DMS153 treated with DMSO at 0.1 percent for 48 hours (cell line): ENCODE data around the gene HSFX2.
"Not testable (repeated sequence)": the region's sequence is repeated elsewhere in the genome, so short reads cannot be mapped to it uniquely, and the experiment has no call there.

Experiments
- DNase-seq: peaks from one replicate; lab custom pipeline; 2025; ENCODE audit not compliant: unreplicated experiment; lab: John Stamatoyannopoulos, UW

Gene HSFX2

DNA sequence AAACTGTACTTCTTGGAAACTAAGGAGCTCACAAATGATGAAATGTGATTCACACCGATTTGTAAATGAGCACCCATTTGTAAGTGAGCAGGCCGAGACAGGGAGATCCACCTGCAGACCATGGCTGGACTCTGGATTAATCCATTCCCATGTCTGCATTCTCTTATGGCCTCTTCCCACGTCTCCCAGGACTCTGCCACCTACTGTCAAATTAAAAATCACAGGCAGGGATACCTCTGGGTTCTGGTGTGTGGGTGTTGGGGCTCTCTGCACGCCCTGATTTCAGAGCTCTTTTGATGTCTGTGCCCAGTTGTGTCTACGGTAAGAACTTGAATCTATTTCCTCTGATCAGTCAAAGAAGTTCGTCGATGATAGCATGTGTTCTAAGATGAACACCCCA lies 4.1 kb downstream of the HSFX2 start:
- not testable (repeated sequence) for DNase-seq

GRCh38 chrX:149587359-149587758 lies 7.8 kb downstream of the HSFX2 start, which contains the start of gene MAGEA9B:
MAGEA9B (minus strand) TSS chrX:149587459; CDS start chrX:149583179, 4,280 bp downstream.
- DNase-seq, result not testable (repeated sequence)

DNA sequence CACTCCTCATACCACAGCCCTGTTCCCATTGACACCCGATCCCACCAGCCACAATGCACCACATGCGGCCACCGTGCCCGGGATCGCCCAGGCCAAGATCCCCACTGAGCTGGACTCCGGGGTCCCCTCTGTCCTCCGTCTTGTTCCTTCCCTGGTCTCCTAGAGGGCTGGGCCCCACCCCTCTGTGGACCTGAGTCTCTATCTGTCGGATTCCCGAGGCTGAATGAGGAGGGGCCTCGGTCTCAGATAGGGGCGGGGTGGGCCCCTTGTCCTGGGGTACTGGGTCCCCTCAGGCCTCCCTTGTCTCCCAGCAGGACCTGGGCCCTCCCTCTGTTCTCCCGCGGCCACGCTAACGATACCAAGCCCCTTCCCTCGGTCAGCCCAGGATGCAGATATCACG lies 9.5 kb downstream of the HSFX2 start:
- DNase-seq, result not testable (repeated sequence)

DNA sequence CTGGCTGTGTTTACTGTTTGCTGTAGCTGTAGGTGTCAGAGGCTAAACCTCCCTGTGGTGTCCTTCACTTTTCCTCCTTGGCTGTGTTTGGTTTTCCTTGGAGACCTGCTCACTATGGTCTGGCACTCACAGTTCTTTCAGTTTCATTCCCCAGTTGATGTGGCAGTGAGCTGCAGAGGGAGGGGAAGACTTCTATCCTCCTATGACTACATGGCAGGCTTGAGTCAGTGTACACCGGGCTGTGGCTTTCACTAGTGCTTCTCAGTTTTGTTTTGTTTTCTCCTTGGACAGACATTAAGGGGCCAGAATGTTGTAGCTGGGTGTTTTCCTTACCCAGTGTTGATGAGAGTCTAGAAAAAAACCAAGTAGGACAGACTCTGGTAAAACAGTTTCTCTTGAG lies 21.7 kb downstream of the HSFX2 start:
- DNase-seq, result not testable (repeated sequence)

DNA sequence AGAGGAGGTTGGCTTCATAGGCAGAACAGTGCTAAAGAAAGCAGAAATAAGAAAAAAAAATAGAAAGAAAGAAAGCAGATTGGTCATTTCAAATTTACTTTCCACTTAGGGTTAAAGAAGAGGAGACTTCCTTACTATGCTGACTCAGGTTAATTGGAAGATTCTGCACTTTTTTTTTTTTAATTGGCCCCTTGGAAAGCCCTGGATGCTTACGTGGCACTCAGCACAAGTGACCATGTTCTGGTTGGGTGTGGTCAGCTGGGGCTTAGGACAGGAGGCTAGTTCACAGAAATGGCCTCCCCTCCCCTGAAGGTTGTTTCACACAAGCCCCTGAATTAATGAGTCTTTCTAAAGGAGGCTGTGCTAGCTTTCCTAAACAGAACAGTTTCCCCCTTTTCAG lies 22.4 kb downstream of the HSFX2 start:
- no peak for DNase-seq

GRCh38 chrX:149571770-149572169 lies 23.3 kb downstream of the HSFX2 start:
- DNase-seq, result no peak

- DNase-seq, result no peak
Measured at GRCh38 chrX:149570668-149571067, 24.4 kb downstream of the HSFX2 start.

- no peak for DNase-seq
Measured at GRCh38 chrX:149569770-149570169, 25.3 kb downstream of the HSFX2 start.

GRCh38 chrX:149568701-149569296 lies 26.3 kb downstream of the HSFX2 start:
- DNase-seq, result no peak

DNA sequence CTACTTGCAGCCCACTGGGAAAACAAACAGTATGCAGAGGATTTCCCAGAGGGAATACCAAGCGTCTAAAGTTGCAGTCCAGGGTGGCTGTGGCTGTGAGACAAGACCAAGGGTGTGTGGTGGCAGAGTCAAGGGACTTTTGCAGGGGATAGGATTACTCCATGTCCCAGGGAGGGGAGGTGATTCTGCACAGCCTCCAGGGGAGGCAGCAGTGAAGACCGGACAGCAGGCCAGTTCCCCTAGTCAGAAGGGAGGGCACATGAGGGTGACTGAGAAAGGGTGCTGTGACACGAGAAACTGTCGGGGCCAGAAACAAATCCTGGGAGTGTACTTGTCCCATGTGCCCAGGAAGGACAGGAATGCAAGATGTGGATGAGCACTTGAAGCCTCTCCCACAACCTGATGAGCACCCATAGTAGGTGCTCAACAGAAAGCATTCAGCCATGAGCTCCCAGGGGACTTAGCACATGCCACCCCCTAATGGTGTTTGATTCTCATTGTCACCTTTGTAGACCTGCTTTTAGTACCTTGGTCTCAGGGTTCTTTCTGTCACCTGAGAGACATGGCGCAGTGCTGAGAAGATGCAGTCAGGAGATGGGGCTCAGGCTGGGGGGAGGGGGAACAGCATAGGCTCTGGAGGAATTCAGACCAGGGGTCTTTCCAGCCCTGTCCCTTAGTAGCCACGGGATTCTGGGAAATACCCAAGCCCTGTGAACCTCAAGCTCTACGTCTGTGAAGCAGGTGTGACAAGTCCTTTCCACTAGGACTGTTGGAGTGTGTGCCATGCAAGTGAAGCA lies 27.3 kb downstream of the HSFX2 start:
- no peak for DNase-seq

GRCh38 chrX:149563359-149563758 lies 31.8 kb downstream of the HSFX2 start:
- no peak for DNase-seq

GRCh38 chrX:149555251-149555650 lies 39.9 kb downstream of the HSFX2 start:
- not testable (repeated sequence) for DNase-seq

- not testable (repeated sequence) for DNase-seq
Measured at GRCh38 chrX:149551939-149552248, 43.2 kb downstream of the HSFX2 start.

DNA sequence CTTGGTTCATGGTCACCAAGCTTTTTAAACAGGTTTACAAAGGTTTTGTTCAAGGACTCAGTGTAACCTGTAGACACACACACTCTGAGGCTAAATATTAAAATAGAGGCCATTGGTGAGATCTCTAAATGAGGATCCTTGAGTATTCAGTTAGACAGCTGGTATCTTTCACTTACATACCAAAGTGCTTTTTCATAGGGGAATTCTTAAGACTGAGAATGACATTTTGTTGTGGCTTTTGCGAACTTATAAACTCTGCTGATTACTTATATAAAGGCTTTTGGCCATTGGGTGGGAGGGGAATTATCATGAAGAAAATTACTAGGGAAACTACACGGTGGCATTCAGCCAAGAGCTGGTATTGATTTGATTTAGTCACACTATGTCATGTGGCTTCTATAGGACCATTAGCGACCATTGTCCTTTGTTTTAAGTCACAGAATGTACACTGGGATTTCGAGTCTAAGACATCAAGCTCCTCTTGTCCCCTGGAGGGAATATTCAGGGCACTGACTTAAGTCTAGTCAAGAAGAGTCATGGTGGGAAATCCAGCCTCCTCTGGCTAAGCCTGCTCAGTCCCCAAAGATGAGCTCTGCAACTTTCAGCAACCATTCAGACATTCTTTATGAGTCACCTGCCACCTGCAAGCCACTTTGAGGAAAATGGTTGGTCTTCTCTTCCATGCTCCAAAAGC lies 43.7 kb downstream of the HSFX2 start:
- not testable (repeated sequence) for DNase-seq

- not testable (repeated sequence) for DNase-seq
Measured at GRCh38 chrX:149550454-149550853, 44.7 kb downstream of the HSFX2 start.

DNA sequence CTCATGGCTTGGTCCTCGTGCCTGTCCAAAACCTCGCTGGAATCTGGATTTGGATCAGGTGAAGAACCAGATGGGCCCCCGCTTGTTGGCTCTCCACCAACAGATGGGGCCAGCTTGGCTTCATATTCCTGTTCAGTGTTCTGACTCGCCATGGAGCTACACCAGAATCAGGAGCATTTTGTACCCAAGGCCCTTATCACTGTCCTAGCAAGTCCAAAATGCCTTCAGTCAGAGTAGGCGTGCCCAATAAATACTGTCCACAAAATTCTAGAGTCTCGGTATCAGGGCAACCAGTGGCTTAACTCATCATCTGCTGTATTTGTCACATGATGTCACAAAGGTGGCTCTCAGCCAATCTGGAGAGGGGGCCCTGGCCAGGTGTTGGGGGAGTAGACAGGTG lies 45.4 kb downstream of the HSFX2 start, which contains the start of gene HSFX3:
Gene HSFX3 (minus strand): TSS at position 224 of the 400 bp plus-strand sequence. CDS start 72 bp downstream, at position 152.
- DNase-seq, result not testable (repeated sequence)

DNA sequence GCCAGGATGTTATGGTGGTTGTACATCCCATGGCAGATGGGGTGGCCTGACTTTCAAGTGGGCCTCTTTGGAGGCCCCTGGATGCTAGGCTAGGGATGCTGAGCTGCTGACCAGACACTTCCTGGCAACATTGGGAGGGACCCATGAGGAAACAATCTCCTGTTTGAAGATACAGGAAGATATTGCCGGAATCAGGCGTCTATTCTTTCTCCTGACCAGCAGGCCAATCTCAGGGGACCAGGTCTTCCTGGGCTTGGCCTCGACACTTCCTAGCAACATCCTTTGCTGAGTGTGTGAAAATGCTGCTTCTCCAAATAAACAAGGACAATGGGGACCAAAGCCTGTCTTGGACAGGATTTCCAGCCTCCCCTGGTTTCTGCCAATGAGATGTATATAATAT lies 47.3 kb downstream of the HSFX2 start:
- not testable (repeated sequence) for DNase-seq

DNA sequence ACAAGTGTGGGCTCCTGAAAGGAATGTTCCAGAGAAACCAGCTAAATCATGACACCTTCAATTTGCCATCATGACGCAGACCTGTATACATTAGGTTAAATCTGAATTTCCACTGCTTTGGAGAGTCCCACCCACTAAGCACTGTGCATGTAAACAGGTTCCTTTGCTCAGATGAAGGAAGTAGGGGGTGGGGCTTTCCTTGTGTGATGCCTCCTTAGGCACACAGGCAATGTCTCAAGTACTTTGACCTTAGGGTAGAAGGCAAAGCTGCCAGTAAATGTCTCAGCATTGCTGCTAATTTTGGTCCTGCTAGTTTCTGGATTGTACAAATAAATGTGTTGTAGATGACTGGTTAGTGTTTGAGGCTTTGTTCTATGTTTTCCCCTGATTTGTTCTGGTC lies 48.2 kb downstream of the HSFX2 start:
- not testable (repeated sequence) for DNase-seq

DNA sequence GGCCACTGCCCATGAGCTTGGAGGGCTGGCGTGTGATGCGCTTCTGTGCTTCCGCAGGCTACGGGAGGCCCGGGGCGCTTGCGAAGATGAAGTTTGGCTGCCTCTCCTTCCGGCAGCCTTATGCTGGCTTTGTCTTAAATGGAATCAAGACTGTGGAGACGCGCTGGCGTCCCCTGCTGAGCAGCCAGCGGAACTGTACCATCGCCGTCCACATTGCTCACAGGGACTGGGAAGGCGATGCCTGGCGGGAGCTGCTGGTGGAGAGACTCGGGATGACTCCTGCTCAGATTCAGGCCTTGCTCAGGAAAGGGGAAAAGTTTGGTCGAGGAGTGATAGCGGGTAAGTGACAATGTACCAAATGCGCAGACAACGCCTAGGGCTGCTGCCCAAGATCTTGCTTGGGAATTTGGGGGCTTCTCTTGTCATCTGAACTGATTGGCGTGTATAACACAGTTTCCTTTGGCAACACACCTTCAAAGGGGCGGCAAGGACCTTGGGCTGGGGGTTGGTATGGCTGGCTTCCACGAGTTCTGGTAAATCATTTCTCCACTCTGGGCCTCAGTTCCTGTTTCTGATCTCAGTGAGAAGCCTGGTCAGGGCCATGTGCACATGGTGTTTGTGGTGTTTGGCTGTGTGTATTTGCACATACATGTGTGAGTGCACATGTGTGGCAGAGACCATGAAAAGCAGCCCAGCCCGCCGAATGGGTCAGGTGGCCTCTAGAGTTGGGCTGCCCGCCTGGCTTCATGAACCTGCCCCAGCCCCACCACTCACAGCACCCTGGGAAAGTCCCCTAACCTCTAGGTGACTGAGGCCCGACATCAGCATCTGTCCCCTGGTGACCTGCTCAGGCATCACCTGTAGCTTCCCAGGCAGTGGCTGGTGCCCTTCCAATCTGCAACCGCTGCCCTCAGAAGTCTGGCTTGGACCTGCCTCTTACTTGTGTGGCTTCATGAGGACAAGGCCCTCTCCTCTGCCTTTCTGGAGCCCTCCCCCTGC lies 49.3 kb downstream of the HSFX2 start:
- not testable (repeated sequence) for DNase-seq
